ENCODE results near the gene CASKIN2. TPM values are rescaled to one million over a fixed set of nuclear protein-coding genes. Genes with fewer than 3 reads are reported as not detected.

CASKIN2 gene
- total RNA-seq, 4 donors from 2014 or later = 9.5 to 12.2 (median 10.4) TPM

DNA sequence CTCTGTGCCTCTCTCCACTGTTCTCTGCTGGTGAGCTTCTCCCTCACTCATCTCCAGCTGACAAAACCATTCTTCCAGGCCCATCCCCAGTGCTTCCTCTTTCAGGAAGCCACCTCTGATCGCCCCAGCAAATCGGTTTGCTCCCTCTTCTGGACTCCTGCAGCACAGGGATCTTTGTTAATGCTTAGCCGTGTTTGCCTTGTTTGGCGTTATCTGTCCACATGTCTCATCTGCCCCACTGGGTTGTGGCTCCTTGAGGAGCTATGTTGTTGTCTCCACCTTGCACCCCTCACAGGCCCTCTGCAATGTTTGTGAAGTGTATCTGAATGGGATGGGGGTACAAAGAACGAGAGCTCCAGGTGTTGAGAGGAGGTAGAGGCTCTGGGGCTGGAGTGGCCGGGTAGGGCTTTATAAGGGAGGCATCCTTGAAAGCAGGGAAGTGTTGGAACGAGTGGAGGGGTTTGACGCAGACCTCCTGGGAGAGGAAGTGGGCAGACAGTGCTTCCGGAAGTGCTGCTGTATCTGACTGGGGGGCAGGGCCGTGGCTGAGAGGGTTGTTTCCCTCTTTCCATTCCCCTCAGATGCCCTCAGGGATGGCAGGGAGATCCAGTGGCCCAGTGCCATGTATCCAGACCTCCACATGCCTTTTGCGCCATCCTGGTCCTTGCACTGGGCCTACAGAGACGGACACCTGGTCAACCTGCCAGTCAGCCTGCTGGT is 27.8 kb downstream of the CASKIN2 start:
- Histone ChIP-seq H3K9me3 (no peaks in the 10 kb centered on the region), H3K27me3 (no peaks in the 10 kb centered on the region), H3K36me3 (peaks cover 0 to 65% (median 11%) of the 10 kb centered on the region in 3 donors), H3K4me1 (peaks cover 4 to 37% (median 5%) of the 10 kb centered on the region in 3 donors), H3K4me3 (no peak overlapping the region), H3K27ac (peak overlapping the region; percentile 9 to 56 (median 38))
- WGBS, 2 donors = 61 to 77% methylated on average over 11 of the region's 12 CpGs
- TF ChIP-seq, protein P1, sequence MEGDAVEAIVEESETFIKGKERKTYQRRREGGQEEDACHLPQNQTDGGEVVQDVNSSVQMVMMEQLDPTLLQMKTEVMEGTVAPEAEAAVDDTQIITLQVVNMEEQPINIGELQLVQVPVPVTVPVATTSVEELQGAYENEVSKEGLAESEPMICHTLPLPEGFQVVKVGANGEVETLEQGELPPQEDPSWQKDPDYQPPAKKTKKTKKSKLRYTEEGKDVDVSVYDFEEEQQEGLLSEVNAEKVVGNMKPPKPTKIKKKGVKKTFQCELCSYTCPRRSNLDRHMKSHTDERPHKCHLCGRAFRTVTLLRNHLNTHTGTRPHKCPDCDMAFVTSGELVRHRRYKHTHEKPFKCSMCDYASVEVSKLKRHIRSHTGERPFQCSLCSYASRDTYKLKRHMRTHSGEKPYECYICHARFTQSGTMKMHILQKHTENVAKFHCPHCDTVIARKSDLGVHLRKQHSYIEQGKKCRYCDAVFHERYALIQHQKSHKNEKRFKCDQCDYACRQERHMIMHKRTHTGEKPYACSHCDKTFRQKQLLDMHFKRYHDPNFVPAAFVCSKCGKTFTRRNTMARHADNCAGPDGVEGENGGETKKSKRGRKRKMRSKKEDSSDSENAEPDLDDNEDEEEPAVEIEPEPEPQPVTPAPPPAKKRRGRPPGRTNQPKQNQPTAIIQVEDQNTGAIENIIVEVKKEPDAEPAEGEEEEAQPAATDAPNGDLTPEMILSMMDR (IDR thresholded peaks at IDR 0.05) = no peak
- no peak for TF ChIP-seq POLR2A (IDR thresholded peaks at IDR 0.05)
- DNase-seq = no peak
- intact Hi-C loops (cut with DNase I) = no loop called here

- Histone ChIP-seq H3K9me3 (no peaks in the 10 kb centered on the region), H3K27me3 (no peaks in the 10 kb centered on the region), H3K27ac (peak overlapping the region; percentile 9 to 56 (median 38)), H3K4me1 (peaks cover 4 to 37% (median 8%) of the 10 kb centered on the region in 3 donors), H3K36me3 (peaks cover 0 to 59% (median 6%) of the 10 kb centered on the region in 3 donors), H3K4me3 (no peak overlapping the region)
- DNase-seq = no peak
- WGBS, 2 donors = 82 to 83% methylated on average over 3 to 4 of the region's 5 CpGs
- TF ChIP-seq POLR2A (IDR thresholded peaks at IDR 0.05) = no peak
- TF ChIP-seq, protein P1 (IDR thresholded peaks at IDR 0.05) = no peak
- intact Hi-C loops (cut with DNase I) = no loop called here
Observed at GRCh38 chr17:75486951-75487350, 28.4 kb downstream of the CASKIN2 start.

DNA sequence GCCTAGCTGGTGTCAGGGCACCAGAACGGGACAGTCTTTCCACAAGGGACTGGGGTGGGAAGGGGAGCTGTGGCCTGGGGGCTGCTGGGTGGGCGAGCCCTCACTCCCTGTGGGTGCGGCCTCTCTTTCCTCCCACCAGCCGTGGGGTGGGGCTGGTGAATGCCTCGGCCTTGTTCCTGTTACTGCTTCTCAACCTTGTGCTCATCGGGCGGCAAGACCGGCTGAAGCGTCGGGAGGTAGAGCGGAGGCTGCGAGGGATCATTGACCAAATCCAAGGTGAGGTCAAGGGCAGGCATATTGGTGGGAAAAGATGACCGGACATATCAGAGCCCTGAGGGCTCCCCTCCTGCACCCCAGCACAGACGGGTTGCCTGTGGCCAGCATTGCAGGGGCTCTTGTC is 29.2 kb downstream of the CASKIN2 start:
- Histone ChIP-seq H3K27me3 (no peaks in the 10 kb centered on the region), H3K4me3 (no peak overlapping the region), H3K36me3 (peaks cover 0 to 51% (median 0%) of the 10 kb centered on the region in 3 donors), H3K9me3 (no peaks in the 10 kb centered on the region), H3K4me1 (peaks cover 11 to 44% (median 14%) of the 10 kb centered on the region in 3 donors), H3K27ac (peak overlapping the region in 1 of 4 donors; percentile 23)
- TF ChIP-seq, protein P1 (IDR thresholded peaks at IDR 0.05) = no peak
- TF ChIP-seq POLR2A (IDR thresholded peaks at IDR 0.05) = no peak
- intact Hi-C loops (cut with DNase I) = no loop called here
- 94% methylated on average over 7 of the region's 14 CpGs; no CpG with 5 or more reads in 1 of the 2 donors for WGBS, 2 donors
- DNase-seq = no peak

GRCh38 chr17:75485688-75486087 is 29.6 kb downstream of the CASKIN2 start:
- WGBS, 2 donors = no CpG with 5 or more reads among the region's 12 CpGs
- Histone ChIP-seq H3K9me3 (no peaks in the 10 kb centered on the region), H3K27ac (no peak overlapping the region), H3K27me3 (no peaks in the 10 kb centered on the region), H3K4me1 (peaks cover 14 to 46% (median 16%) of the 10 kb centered on the region in 3 donors), H3K36me3 (peaks cover 0 to 46% (median 0%) of the 10 kb centered on the region in 3 donors), H3K4me3 (no peak overlapping the region)
- DNase-seq = no peak
- intact Hi-C loops (cut with DNase I) = no loop called here
- TF ChIP-seq, protein P1 (IDR thresholded peaks at IDR 0.05) = no peak
- TF ChIP-seq POLR2A (IDR thresholded peaks at IDR 0.05) = no peak

DNA sequence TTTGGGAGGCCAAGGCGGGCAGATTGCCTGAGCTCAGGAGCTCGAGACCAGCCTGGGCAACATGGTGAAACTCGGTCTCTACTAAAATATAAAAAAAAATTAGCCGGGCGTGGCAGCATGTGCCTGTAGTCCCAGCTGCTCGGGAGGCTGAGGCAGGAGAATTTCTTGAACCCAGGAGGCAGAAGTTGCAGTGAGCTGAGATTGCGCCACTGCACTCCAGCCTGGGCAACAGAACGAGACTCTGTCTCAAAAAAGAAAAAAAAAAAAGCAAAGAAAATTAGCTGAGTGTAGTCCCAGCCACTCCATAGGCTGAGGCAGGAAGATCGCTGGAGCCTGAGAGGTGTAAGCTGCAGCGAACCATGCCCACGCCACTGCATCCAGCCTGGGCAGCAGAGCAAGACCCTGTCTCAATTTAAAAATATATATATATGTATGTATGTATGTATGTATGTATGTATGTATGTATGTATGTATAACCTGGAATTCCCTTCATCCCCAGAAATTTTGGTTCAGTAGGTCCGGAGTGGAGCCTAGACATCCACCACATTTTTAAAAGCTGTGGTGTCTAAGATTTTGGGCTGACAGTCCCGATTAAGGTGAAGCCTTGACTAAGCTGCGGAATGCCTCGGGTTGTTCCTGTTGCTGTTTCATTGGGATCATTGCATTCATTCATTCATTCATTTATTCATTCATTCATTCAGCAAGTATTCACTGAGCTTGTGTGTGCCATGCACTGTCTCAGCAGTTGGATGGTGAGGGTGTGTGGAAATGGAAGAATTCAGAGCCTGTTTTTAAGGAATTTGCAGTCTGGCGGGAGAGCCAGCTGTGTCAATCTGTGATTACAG is 33.0 kb downstream of the CASKIN2 start:
- no peaks in the 10 kb centered on the region for H3K9me3 ChIP-seq
- WGBS, 2 donors = 81 to 86% methylated on average over 15 to 16 of the region's 16 CpGs
- H3K27me3 ChIP-seq = no peaks in the 10 kb centered on the region
- DNase-seq = no peak
- no peak overlapping the region for H3K27ac ChIP-seq
- intact Hi-C loops (cut with DNase I) = no loop called here
- TF ChIP-seq, protein P1 (IDR thresholded peaks at IDR 0.05) = no peak
- TF ChIP-seq POLR2A (IDR thresholded peaks at IDR 0.05) = no peak
- H3K4me3 ChIP-seq = no peak overlapping the region
- peaks cover 0 to 32% (median 0%) of the 10 kb centered on the region in 3 donors for H3K36me3 ChIP-seq
- H3K4me1 ChIP-seq = peaks cover 14 to 34% (median 17%) of the 10 kb centered on the region in 3 donors

Measured in esophagus squamous epithelium (tissue), 5 donors.